22Rv1 (cell line): Measurements from ENCODE around the gene DSCAML1.

ENCODE experiments used
- H3K27ac ChIP-seq: fragments of 450-650 bp; 2 replicates; pipeline ENCODE4 v1.5.1; 2017
- CTCF ChIP-seq: fragments of 450-650 bp; IDR thresholded peaks from 2 replicates; pipeline ENCODE4 v1.5.1; 2017; ENCODE audit warnings: mild to moderate bottlenecking
- ZFX ChIP-seq: fragments of 450-650 bp; IDR thresholded peaks from 2 replicates; pipeline ENCODE4 v1.6.1; 2017; ENCODE audit warnings: antibody characterized with exemption, borderline replicate concordance

The DSCAML1 gene

GRCh38 chr11:117481885-117482284 is 315.1 kb downstream of the DSCAML1 start:
- no peak overlapping the region for H3K27ac ChIP-seq
- no peak for TF ChIP-seq ZFX
- no peak for TF ChIP-seq CTCF

GRCh38 chr11:117481036-117481435 is 316.0 kb downstream of the DSCAML1 start:
- H3K27ac ChIP-seq = no peak overlapping the region
- no peak for TF ChIP-seq ZFX
- TF ChIP-seq CTCF = no peak

GRCh38 chr11:117480221-117480620 is 316.8 kb downstream of the DSCAML1 start:
- no peak overlapping the region for H3K27ac ChIP-seq
- TF ChIP-seq CTCF (no peak), ZFX (no peak)

GRCh38 chr11:117479372-117479771 is 317.6 kb downstream of the DSCAML1 start:
- TF ChIP-seq CTCF (peak; percentile 27; the same call in 1 of the 2 replicates), ZFX (no peak)
- H3K27ac ChIP-seq = no peak overlapping the region

GRCh38 chr11:117478926-117479325 is 318.1 kb downstream of the DSCAML1 start:
- TF ChIP-seq CTCF = no peak
- TF ChIP-seq ZFX = no peak

GRCh38 chr11:117478126-117478860 is 318.7 kb downstream of the DSCAML1 start:
- TF ChIP-seq ZFX (no peak), CTCF (no peak)
- H3K27ac ChIP-seq = no peak overlapping the region

More at GRCh38 chr11:117478926-117479325, 318.1 kb downstream of the DSCAML1 start:
- H3K27ac ChIP-seq = no peak overlapping the region

- H3K27ac ChIP-seq = no peak overlapping the region
- TF ChIP-seq CTCF (no peak), ZFX (no peak)
Observed at GRCh38 chr11:117477721-117478120, 319.3 kb downstream of the DSCAML1 start.
